GM13976 (cell line): Measurements from ENCODE around the gene FUT6.

Experiments used
- DNase-seq: peaks from one replicate; pipeline ENCODE4 v3.0.0; 2012; ENCODE audit warnings: low spot score
- CTCF ChIP-seq: IDR thresholded peaks from 2 replicates; pipeline ENCODE4 v1.5.1; 2012; ENCODE audit warnings: borderline replicate concordance, mild to moderate bottlenecking; ENCODE audit not compliant: insufficient read depth; ENCODE audit errors: extremely low read depth, missing control alignments, control extremely low read depth
- in situ Hi-C: fragments of 300-500 bp; cut with MboI; formaldehyde crosslinking; loops from one replicate; pipeline ENCODE4 v1.12.0; 2022; ENCODE audit warnings: low sequenced_read_pairs, mixed read lengths, inconsistent platforms; ENCODE audit not compliant: unreplicated experiment

FUT6 gene

GRCh38 chr19:5801796-5802619 lies 37.5 kb downstream of the FUT6 start:
- no peak for TF ChIP-seq CTCF
- in situ Hi-C loops = loop anchor here (10.0 kb wide), 1 partner anchor 223 kb away; no protein-coding TSS in a partner anchor
- no peak for DNase-seq

DNA sequence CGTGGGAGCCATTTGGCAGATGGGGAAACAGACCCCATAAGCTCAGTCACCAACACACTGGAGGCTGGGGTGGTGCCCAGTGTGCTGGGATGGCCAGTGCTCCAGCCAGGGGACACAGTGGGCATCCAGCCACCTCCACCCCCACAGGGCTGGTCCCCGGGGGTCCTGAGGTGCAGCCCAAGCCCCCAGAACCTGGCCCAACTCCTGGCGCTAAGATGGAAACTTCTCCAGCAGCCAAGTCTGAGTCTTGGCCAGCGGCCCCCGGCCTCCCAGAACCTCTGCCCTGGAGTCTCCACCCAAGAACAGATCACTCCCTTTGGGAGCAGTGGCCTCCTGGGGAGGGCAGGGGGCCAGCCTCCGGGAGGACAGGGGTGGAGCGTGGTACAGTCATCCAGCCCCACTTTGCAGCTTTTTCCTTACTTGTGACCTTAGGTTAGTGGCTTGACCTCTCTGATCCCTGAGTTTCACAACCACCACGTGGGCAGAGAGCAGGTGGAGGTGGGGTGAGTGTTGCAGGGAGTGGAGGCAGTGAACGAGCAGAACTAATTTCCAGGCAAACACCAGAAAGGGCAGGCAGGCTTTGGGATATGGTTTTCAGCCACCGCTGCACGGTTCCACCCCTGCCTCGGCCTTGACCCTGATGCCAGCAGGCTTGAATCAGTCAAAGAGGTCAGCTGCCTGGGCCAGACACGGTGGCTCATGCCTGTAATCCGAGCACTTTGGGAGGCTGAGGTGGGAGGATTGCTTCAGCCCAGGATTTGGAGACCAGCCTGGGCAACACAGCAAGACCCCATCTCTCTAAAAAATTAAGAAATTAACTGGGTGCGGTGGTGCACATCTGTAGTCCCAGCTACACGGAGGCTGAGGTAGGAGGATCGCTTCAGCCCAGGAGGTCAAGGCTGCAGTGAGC lies 38.9 kb downstream of the FUT6 start:
- TF ChIP-seq CTCF = no peak
- in situ Hi-C loops = loop anchor here (10.0 kb wide), 1 partner anchor 224 kb away; no protein-coding TSS in a partner anchor
- DNase-seq = no peak

DNA sequence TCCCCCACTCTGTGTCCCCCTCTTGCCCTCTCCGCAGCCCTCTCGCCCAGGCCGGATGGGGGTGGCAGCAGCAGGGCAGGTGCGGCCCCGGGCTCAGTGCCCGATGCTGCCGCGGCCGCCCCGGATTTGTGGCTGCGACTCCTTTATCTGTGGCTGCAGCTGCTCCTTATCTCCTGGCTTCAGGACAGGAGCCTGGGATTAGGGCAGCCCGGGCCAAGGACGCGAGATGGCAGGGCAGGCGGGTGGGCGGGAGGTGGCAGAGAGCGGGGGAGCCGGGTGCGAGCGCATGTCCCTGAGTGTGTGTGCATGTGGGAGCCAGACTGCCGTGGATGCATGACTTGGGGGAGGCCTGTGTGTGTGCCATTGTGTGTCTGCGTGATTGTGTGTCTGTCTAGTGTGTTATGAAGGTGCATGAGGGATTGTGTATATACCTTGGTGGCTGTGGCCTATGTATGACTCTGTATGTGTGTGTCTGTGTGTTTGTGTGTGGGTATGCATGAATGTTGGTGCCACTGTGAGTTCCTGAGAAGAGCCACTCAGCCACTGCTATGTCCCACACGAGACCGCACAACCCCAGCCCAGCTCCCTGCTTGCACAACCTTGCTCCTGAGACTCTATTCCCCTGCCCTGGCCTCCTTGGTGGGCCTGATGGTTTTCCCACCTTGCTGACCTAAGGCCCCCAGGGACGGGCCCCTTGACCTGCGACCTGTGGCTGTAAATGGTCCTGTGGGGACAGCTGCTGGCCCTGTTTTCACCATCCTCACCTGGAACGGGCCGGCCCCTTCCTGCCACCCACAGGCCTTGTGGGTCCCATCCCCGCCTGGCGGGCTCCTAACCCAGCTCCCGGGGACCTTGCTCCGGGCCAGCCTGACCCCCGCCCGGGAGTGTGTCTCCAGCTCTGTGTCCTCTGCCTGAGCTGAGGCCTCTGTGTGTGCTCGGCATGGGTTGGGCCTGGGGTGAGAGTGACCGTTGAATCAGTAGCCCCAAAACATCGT lies 40.0 kb downstream of the FUT6 start:
- no peak for DNase-seq
- in situ Hi-C loops = loop anchor here (10.0 kb wide), 1 partner anchor 225 kb away; no protein-coding TSS in a partner anchor
- no peak for TF ChIP-seq CTCF

DNA sequence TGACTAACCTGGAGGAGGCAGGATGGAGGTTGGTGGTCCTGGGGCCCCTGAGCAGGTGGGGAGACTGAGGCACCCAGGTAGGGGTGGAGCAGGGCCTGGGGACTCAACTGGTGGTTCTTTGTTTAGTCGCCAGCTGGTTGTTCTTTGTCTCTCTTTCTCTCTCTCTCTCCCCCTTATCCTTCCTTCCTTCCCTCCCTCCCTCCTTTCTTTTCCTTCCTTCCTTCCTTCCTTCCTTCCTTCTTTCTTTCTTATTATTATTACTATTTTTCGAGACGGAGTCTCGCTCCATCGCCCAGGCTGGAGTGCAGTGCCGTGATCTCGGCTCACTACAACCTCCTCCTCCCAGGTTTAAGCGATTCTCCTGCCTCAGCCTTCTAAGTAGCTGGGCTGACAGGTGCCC lies 41.3 kb downstream of the FUT6 start:
- DNase-seq = no peak
- no peak for TF ChIP-seq CTCF
- in situ Hi-C loops = no loop called here

GRCh38 chr19:5795382-5795919 lies 44.1 kb downstream of the FUT6 start:
- no peak for TF ChIP-seq CTCF
- in situ Hi-C loops = no loop called here
- DNase-seq = no peak
